IgD-negative memory B cell (primary cell): ENCODE data around the gene ZNF423. TPM values are rescaled to one million over a fixed set of nuclear protein-coding genes. Genes with fewer than 3 reads are reported as not detected.
A peak's percentile ranks its signal among the peaks of the same experiment; 100 is the strongest.

ENCODE experiments used
- H3K27ac Mint-ChIP-seq, 3 donors: one replicate each; pipeline ENCODE4 v1.8.0; 2020 to 2022; ENCODE audit warnings: mild to moderate bottlenecking in 3 of 3, mixed read lengths in 3 of 3, moderate library complexity in 1 of 3
- H3K27me3 Mint-ChIP-seq: one replicate; pipeline ENCODE4 v1.8.0; 2021; ENCODE audit warnings: mixed read lengths
- H3K36me3 Mint-ChIP-seq: one replicate; pipeline ENCODE4 v1.8.0; 2020; ENCODE audit warnings: mild to moderate bottlenecking, mixed read lengths
- H3K4me1 Mint-ChIP-seq, 3 donors: one replicate each; pipeline ENCODE4 v1.8.0; 2020 to 2022; ENCODE audit warnings: mixed read lengths in 3 of 3, mild to moderate bottlenecking in 1 of 3
- H3K4me3 Mint-ChIP-seq, 4 donors: one replicate each; pipeline ENCODE4 v1.8.0; 2020 to 2022; ENCODE audit warnings: mild to moderate bottlenecking in 4 of 4, mixed read lengths in 4 of 4, moderate library complexity in 3 of 4
- H3K9me3 Mint-ChIP-seq, 3 donors: one replicate each; pipeline ENCODE4 v1.8.0; 2020 to 2021; ENCODE audit warnings: mixed read lengths in 3 of 3, mild to moderate bottlenecking in 1 of 3
- polyA plus RNA-seq: library from polyadenylated mRNA; unstranded; fragments of 300-500 nt; fragmentation: Illumina TruSeq; gene quantifications from one replicate; pipeline ENCODE4 v1.2.3, GENCODE V29; 2021

Gene ZNF423
- polyA plus RNA-seq, 1 donor from 2014 or later, result not detected

DNA sequence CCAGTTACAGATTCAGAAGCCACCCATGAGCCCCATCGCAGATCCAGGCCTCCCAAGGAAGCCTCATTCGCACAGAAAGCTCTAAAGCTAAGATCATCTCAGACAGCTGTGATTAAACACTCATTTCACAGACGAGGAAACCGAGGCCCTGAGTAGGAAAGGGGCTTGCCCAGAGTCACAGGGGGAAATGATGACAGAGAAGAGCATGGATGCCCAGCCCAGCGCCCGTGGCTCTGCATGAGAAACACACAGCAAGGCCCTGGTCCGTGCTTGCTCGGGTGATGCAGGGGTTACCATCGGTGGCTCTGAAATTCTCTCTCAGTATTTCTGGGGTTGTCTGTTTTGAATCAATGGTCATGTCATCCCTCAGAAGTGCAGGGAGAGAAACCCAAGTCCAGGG lies 372.7 kb downstream of the ZNF423 start:
- peaks cover 3% of the 10 kb centered on the region for H3K27me3 Mint-ChIP-seq
- H3K9me3 Mint-ChIP-seq, result peaks cover 0 to 2% (median 0%) of the 10 kb centered on the region in 3 donors
- no peak overlapping the region for H3K27ac Mint-ChIP-seq
- no peak overlapping the region for H3K4me3 Mint-ChIP-seq
- no peaks in the 10 kb centered on the region for H3K36me3 Mint-ChIP-seq
- H3K4me1 Mint-ChIP-seq, result peaks cover 0 to 5% (median 5%) of the 10 kb centered on the region in 3 donors

DNA sequence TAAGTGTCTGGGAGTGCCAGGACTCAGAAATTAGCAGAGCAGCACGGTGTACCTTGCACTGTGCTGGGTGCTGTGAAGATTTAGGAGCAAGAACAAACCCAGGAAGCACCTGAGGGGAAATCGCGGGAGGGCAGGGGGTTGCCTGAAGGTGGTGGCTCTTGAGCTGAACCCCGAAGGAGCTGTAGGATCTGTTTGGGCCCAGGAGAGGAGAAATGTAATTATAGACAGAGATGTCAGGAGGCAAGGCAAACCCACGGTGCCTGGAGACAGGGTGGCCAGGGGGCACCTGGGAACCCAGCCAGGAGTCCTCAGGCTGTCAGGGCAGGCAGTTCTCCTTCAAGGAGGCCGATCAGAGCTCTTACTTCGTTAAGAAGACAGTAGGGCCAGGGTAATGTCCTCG lies 373.2 kb downstream of the ZNF423 start:
- Mint-ChIP-seq H3K36me3 (no peaks in the 10 kb centered on the region), H3K9me3 (peaks cover 0 to 2% (median 0%) of the 10 kb centered on the region in 3 donors), H3K4me1 (peaks cover 0 to 5% (median 5%) of the 10 kb centered on the region in 3 donors), H3K27me3 (peaks cover 3% of the 10 kb centered on the region), H3K4me3 (no peak overlapping the region), H3K27ac (no peak overlapping the region)

DNA sequence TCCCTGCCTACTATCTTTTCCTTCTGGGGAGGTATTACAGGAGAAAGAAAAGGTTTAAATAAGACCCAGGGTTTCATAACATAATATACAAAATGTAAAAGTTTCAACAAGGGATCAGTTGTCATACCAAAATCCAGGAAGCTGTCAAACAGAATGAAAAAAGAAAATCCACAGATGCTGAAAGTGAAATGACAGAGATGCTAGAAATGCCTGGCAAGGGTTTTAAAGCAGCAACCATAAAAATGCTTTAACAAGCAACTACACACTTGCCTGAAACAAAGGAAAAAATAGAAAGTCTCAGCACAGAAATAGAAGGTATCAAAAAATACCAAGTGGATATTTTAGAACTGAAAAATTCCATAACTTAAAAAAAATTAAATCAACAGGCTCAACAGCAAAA lies 377.3 kb downstream of the ZNF423 start:
- Mint-ChIP-seq H3K9me3 (no peaks in the 10 kb centered on the region), H3K4me1 (peaks cover 0 to 5% (median 3%) of the 10 kb centered on the region in 3 donors), H3K4me3 (no peak overlapping the region), H3K36me3 (no peaks in the 10 kb centered on the region), H3K27ac (peak overlapping the region in 1 of 3 donors; percentile 43), H3K27me3 (peaks cover 3% of the 10 kb centered on the region)

DNA sequence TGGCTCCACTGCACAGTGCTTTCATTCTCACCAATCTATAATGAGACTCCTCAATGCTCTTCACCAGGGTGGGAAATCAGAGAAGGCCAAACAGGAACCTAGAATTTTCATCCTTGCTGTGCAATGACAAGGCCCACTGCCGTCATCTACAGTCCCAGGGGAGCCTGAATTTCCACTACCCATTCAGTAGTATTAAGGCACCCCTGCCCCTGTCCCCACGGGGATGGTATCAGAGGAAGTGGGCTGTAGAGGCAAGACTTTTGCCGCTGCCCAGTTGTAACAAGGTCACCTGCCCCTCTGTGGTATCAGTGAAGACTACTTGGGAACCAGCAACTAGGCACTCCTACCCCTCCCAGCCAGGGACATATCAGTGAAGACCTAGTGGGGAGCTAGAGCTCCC lies 377.8 kb downstream of the ZNF423 start:
- peaks cover 3% of the 10 kb centered on the region for H3K27me3 Mint-ChIP-seq

DNA sequence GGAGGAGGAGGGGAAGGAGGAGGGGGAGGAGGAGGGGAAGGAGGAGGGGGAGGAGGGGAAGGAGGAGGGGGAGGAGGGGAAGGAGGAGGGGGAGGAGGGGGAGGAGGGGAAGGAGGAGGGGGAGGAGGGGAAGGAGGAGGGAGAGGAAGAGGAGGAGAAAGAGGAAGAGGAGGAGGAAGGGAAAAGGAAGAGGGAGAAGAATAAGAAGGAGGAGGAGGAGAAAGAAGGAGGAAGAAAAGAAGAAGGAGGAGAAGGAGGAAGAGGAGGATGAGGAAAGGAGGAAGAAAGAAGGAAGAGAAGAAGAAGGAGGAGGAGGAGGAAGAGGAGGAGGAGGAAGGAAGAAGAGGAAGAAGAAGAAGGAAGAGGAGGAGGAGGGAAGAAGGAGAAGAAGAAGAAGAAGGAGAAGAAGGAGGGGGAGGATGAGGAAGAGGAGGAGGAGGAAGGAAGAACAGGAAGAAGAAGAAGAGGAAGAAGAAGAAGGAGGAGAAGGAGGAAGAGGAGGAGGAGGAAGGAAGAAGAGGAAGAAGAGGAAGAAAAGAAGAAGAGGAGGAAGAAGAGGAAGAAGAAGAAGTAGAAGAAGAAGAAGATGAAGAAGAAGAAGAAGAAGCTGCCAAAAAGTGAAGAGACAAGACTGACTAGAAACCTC lies 378.5 kb downstream of the ZNF423 start:
- Mint-ChIP-seq H3K27me3 (peaks cover 3% of the 10 kb centered on the region), H3K4me3 (no peak overlapping the region), H3K9me3 (no peaks in the 10 kb centered on the region), H3K4me1 (peaks cover 0 to under 1% (median 0%) of the 10 kb centered on the region in 3 donors), H3K27ac (no peak overlapping the region), H3K36me3 (no peaks in the 10 kb centered on the region)

More for the DNA sequence above, 377.8 kb downstream of the ZNF423 start:
- Mint-ChIP-seq H3K4me3 (no peak overlapping the region), H3K36me3 (no peaks in the 10 kb centered on the region), H3K4me1 (peaks cover 0 to 4% (median 3%) of the 10 kb centered on the region in 3 donors), H3K9me3 (no peaks in the 10 kb centered on the region), H3K27ac (peak overlapping the region in 1 of 3 donors; percentile 43)

DNA sequence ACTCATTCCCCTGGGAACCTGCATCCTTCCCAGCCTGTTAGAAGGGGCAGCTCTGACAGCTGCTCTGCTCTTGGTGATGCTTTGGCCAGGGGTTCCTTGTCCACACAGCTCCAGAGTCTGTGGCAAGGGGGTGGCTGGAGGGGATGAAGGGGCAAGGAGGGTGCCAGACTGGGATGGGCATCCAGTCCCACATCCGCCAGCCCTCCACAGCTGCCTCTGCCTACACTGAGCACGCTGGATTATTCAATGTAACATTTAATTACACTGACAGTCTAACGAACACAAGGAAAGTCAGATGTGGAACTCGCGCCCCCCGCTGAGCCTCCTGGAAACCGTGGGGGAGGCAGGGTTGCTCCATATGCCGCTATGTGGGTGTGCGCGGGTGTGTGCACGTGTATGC lies 381.2 kb downstream of the ZNF423 start:
- peaks cover 0 to 3% (median 0%) of the 10 kb centered on the region in 3 donors for H3K4me1 Mint-ChIP-seq
- no peak overlapping the region for H3K27ac Mint-ChIP-seq
- H3K27me3 Mint-ChIP-seq, result no peaks in the 10 kb centered on the region
- H3K4me3 Mint-ChIP-seq, result no peak overlapping the region
- no peaks in the 10 kb centered on the region for H3K9me3 Mint-ChIP-seq
- no peaks in the 10 kb centered on the region for H3K36me3 Mint-ChIP-seq

DNA sequence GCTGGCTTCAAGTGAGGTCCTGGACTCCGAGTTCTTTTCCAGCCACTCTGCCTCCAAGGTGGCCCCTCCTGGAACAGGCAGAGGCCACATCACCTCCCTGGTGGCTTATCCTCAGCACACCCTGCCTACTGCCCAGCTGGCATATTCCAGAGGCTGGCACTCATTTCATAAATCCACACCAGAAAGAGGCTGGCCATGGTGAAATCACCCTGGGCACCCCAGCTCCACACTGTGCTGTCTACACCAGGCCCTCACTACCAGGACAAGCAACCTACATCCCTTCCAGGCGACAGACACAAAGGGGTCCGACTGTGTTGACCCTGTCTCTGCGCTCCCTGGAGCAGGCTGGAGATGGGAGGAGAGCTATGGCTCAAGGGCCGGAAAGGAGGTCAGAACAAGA lies 382.1 kb downstream of the ZNF423 start:
- Mint-ChIP-seq H3K36me3 (no peaks in the 10 kb centered on the region), H3K4me3 (no peak overlapping the region), H3K27me3 (no peaks in the 10 kb centered on the region), H3K9me3 (no peaks in the 10 kb centered on the region), H3K4me1 (peaks cover 3 to 6% (median 4%) of the 10 kb centered on the region in 3 donors), H3K27ac (no peak overlapping the region)

DNA sequence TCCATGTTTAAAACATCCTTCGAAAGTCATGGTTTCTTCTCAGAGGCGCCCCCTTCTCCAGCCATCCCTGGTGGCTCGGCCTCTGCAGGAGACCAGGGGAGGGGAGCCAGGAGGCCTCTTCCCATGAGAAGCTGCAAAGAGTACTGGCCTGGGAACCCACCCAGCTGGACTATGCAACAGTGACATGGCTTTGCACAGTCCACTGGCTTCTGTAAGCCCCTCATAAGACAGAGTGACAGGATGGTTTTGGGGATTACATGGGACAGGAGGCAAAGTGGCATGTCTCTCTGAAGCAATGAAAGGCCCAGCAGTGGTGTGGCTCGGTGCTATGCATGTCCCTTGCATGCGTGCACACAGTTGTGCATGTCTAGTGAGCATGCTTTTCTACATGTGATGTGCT lies 382.8 kb downstream of the ZNF423 start:
- H3K9me3 Mint-ChIP-seq, result no peaks in the 10 kb centered on the region
- H3K36me3 Mint-ChIP-seq, result no peaks in the 10 kb centered on the region
- H3K4me1 Mint-ChIP-seq, result peaks cover 5 to 11% (median 8%) of the 10 kb centered on the region in 3 donors
- no peak overlapping the region for H3K4me3 Mint-ChIP-seq
- no peak overlapping the region for H3K27ac Mint-ChIP-seq
- no peaks in the 10 kb centered on the region for H3K27me3 Mint-ChIP-seq

DNA sequence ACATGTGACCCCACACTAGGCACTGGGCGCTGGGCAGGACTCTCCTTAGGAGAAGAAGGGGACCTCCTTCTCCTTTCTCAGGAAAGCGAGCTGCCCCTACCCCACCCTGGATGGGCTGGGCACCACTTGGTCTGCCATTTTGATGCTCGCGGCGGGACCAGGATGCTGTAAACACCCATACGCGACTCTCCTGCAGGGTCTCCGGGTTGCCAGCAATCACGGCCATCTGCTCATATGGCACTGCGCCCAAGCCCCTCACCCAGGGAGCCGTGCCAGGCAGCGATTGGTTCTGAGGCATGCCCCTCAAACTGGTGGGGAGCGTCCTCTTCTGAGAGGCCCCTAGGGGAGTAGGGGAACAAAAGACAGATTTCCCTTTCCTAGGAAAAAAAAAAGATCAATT lies 383.3 kb downstream of the ZNF423 start:
- Mint-ChIP-seq H3K36me3 (no peaks in the 10 kb centered on the region), H3K4me1 (peaks cover 5 to 11% (median 8%) of the 10 kb centered on the region in 3 donors), H3K27me3 (no peaks in the 10 kb centered on the region), H3K27ac (peak overlapping the region in 1 of 3 donors; percentile 53), H3K4me3 (no peak overlapping the region), H3K9me3 (no peaks in the 10 kb centered on the region)

DNA sequence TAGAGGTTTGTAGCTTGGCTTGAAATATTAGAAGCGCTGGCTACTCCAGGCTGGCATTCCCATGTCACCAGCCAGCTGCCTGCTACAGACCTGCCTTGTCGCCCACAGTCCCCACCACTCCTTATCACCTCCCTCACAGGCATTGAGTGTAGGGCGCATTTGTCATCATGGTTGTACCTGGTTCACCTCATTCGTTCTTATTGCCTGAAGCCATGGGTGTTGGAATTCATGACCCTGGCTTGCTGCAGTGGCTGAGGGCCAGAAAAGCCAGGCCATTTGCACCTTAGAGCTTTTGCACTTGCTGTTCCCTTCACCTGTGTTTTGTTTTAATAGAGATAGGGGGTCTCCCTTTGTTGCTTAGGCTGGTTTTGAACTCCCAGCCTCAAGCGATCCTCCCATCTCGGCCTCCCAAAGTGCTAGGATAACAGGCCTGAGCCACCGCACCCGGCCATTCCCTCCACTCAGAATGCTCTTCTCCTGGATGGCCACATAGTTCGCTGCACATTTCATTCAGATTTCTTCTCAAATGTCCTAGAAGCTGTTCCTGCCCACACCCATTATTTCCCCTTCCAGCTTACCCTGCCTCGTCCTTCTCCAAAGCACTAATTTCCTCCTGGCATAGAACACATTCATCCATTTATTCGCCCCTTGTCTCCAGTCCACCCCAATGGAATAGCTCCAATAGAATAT lies 384.7 kb downstream of the ZNF423 start:
- Mint-ChIP-seq H3K4me3 (no peak overlapping the region), H3K36me3 (no peaks in the 10 kb centered on the region), H3K27ac (peak overlapping the region in 1 of 3 donors; percentile 1), H3K4me1 (peaks cover 5 to 11% (median 8%) of the 10 kb centered on the region in 3 donors), H3K27me3 (no peaks in the 10 kb centered on the region), H3K9me3 (no peaks in the 10 kb centered on the region)

DNA sequence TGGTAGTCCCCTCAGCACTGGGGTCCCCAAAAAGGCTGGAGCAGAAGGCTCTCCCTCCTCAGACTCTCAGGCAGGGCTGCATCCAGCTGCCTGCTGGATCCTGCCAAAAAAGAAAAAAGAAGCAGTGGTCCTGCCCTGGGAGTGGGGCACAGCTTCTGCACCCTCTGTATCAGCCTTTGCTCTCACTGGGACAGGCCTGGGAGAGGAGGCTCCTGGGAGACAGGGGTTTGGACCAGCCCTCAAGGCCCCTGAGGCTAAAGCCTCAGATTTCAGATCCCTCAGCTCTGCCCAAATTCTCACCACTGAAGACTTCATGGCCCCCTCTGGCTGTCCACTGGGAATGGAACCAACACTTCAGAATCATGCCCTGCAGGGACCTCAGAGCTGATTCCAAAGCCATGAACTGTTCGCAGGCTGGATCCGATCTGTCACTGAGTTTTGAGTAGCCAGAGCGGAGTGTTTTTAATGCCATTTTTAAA lies 385.4 kb downstream of the ZNF423 start:
- Mint-ChIP-seq H3K9me3 (no peaks in the 10 kb centered on the region), H3K27me3 (no peaks in the 10 kb centered on the region), H3K27ac (no peak overlapping the region), H3K4me3 (no peak overlapping the region), H3K4me1 (peaks cover 5 to 11% (median 8%) of the 10 kb centered on the region in 3 donors), H3K36me3 (no peaks in the 10 kb centered on the region)

DNA sequence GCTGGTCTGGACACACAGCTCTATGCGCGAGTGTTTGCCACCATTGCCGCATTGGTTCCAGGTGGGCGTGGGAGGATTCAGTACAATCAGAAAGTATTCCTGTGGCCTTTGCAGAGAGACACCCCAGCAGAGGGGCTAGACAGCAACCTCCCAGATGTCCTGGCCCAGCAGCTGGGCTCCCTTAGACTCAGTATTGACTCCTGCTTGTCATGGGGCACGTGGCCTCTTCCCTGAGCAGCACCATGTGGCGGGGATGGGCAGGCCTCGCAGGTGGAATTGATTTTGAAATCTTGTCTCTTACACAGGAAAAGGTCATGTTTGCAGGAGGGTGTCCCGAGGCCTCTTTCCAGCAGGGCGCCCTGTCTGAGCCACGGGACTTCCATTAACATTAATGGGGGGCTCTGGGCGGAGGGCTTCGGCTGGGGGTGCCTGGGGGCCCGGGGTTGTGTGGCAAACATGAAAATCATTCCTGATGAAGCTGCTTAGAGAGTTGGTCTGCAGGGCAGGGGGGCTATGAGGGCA lies 385.9 kb downstream of the ZNF423 start:
- Mint-ChIP-seq H3K4me3 (no peak overlapping the region), H3K27ac (no peak overlapping the region), H3K27me3 (no peaks in the 10 kb centered on the region), H3K36me3 (no peaks in the 10 kb centered on the region), H3K4me1 (peaks cover 5 to 11% (median 8%) of the 10 kb centered on the region in 3 donors), H3K9me3 (no peaks in the 10 kb centered on the region)

DNA sequence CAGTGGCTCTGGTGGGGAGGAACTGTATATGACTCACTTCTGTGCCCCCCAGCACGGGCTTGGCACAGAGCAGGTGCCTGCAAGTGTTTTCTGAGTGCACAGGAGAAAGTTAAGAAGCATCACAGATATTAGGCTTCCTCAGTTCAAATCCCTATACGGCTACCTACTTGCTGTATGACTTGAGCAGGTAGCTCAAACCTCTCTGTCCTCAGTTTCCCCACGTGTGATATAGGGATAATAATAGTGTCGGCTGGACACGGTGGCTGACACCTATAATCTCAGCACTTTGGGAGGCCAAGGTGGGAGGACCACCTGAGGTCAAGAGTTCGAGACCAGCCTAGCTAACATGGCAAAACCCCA lies 386.6 kb downstream of the ZNF423 start:
- Mint-ChIP-seq H3K4me1 (peaks cover 9 to 12% (median 11%) of the 10 kb centered on the region in 3 donors), H3K4me3 (peak overlapping the region in 1 of 4 donors; percentile 88), H3K9me3 (no peaks in the 10 kb centered on the region), H3K36me3 (no peaks in the 10 kb centered on the region), H3K27ac (peak overlapping the region in 1 of 3 donors; percentile 23), H3K27me3 (peaks cover 2% of the 10 kb centered on the region)

DNA sequence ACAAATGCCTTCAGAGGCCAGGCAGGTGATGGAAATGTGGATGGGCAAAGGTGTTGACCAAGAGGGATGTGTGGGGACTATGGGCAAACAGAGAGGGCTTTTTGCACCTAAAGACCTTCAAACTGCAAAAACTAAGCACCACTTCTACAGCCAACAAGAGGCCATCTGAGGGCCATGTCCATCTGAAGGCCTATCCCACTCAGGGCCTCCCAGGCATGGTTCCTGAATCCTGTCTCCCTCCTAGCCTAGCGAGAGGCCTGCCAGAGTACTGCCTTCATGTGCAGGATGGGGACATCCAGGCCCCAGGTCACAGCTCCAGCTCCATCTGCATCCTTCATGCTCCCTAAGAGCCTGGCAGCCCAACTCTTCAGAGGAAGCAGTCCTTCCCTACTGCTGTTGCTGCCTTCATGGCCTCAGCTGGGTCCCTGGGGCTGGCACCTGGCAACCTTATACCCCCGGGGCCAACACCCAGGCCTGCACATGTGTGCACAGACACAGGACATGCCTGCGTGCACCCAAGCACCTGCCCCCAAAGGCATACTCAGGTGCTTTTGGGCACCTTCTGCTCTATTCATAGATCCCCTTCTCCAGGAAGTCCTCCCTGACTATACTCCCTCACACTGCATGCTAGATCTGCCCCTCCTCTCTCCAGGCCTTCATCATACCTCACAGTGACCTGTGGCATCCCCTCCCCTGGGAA lies 387.2 kb downstream of the ZNF423 start:
- Mint-ChIP-seq H3K4me1 (peaks cover 13 to 16% (median 15%) of the 10 kb centered on the region in 3 donors), H3K27me3 (peaks cover 2% of the 10 kb centered on the region), H3K4me3 (peak overlapping the region in 1 of 4 donors; percentile 88), H3K9me3 (no peaks in the 10 kb centered on the region), H3K36me3 (no peaks in the 10 kb centered on the region), H3K27ac (peak overlapping the region in 2 of 3 donors; percentile 23 to 42)
